Loucy (cell line): ENCODE measurements around the gene ETV5.
A peak's percentile ranks its signal among the peaks of the same experiment; 100 is the strongest.

ENCODE experiments used
- H2AFZ ChIP-seq: fragments of 200-600 bp; sonication (generic); 2 replicates; pipeline ENCODE4 v1.6.0; 2016; ENCODE audit warnings: antibody characterized with exemption, mild to moderate bottlenecking, low read length, moderate library complexity
- H3F3A ChIP-seq: fragments of 200-600 bp; 2 replicates; pipeline ENCODE4 v1.6.0; 2016; ENCODE audit warnings: antibody characterized with exemption, low read depth, mild to moderate bottlenecking
- H3K27me3 ChIP-seq: fragments of 200-600 bp; sonication (generic); 2 replicates; pipeline ENCODE4 v1.6.1; 2014; ENCODE audit warnings: low read length, mild to moderate bottlenecking; ENCODE audit not compliant: insufficient read depth, poor library complexity, severe bottlenecking
- H3K36me3 ChIP-seq: fragments of 200-600 bp; sonication (generic); 2 replicates; pipeline ENCODE4 v1.6.1; 2016; ENCODE audit warnings: low read length; ENCODE audit not compliant: insufficient read depth
- H3K4me1 ChIP-seq: fragments of 200-600 bp; sonication (generic); 2 replicates; pipeline ENCODE4 v1.5.1; 2014; ENCODE audit warnings: low read length, mild to moderate bottlenecking; ENCODE audit not compliant: insufficient read depth, poor library complexity, severe bottlenecking
- H3K4me2 ChIP-seq: fragments of 200-600 bp; sonication (generic); 2 replicates; pipeline ENCODE4 v1.6.0; 2014; ENCODE audit warnings: antibody characterized with exemption, low read length, low read depth, mild to moderate bottlenecking; ENCODE audit not compliant: poor library complexity, severe bottlenecking
- H3K4me3 ChIP-seq: fragments of 200-600 bp; sonication (generic); 2 replicates; pipeline ENCODE4 v1.5.1; 2014; ENCODE audit warnings: low read length, mild to moderate bottlenecking, mixed read lengths; ENCODE audit not compliant: poor library complexity, severe bottlenecking
- H3K79me2 ChIP-seq: fragments of 200-600 bp; sonication (generic); 2 replicates; pipeline ENCODE4 v1.6.1; 2014; ENCODE audit warnings: low read length; ENCODE audit not compliant: insufficient read depth
- H3K9ac ChIP-seq: fragments of 200-600 bp; sonication (generic); 2 replicates; pipeline ENCODE4 v1.6.0; 2014; ENCODE audit warnings: mild to moderate bottlenecking, low read depth, low read length, moderate library complexity; ENCODE audit not compliant: poor library complexity, severe bottlenecking
- H3K9me2 ChIP-seq: fragments of 200-600 bp; sonication (generic); replicated peaks from 2 replicates; pipeline ENCODE4 v1.6.1; 2016; ENCODE audit warnings: low read depth, low read length, mixed read lengths
- H3K9me3 ChIP-seq: fragments of 200-600 bp; sonication (generic); 2 replicates; pipeline ENCODE4 v1.6.1; 2014; ENCODE audit warnings: mild to moderate bottlenecking, antibody characterized with exemption, low read length, low read depth; ENCODE audit not compliant: insufficient read depth
- H4K20me1 ChIP-seq: fragments of 200-600 bp; sonication (generic); 2 replicates; pipeline ENCODE4 v1.6.0; 2014; ENCODE audit warnings: antibody characterized with exemption, low read length, mild to moderate bottlenecking; ENCODE audit not compliant: insufficient read depth, poor library complexity, severe bottlenecking
- EZH2phosphoT487 ChIP-seq: fragments of 200-600 bp; IDR thresholded peaks from 2 replicates; pipeline ENCODE4 v1.6.1; 2018; ENCODE audit warnings: antibody characterized with exemption, mild to moderate bottlenecking, moderate library complexity, borderline replicate concordance
- TF ChIP-seq, protein P1 (sequence below): fragments of 200-600 bp; sonication (generic); conservative IDR thresholded peaks from 2 replicates; pipeline ENCODE4 v1.5.1; 2014; ENCODE audit warnings: mild to moderate bottlenecking, antibody characterized with exemption, low read length

The ETV5 gene

DNA sequence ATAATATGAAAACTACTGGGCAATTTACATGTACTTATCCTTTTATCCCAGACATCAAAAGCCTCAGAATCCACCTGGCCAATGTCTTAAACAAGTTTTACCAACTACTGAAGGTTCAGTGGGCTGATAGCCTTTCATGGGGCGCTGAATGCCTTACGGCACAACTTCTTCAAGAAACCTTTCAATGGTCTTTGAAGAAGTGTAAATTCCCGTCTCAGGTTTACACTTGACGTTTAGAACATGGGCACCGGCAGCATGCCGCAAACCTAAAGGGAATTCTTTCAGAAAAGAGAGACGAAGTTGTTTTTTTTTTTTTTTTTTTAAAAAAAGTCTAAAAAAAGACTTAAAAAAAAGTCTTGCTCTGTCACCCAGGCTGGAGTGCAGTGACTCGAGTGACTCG is 39.7 kb downstream of the ETV5 start:
- no peaks in the 10 kb centered on the region for H3F3A ChIP-seq
- no peaks in the 10 kb centered on the region for H4K20me1 ChIP-seq
- no peaks in the 10 kb centered on the region for H3K9me3 ChIP-seq
- H3K4me2 ChIP-seq: no peak overlapping the region
- H3K4me3 ChIP-seq: no peak overlapping the region
- no peak overlapping the region for H2AFZ ChIP-seq
- H3K27me3 ChIP-seq: no peaks in the 10 kb centered on the region
- H3K4me1 ChIP-seq: peaks cover 54% of the 10 kb centered on the region
- no peak overlapping the region for H3K9ac ChIP-seq
- H3K9me2 ChIP-seq: no peaks in the 10 kb centered on the region
- H3K36me3 ChIP-seq: no peaks in the 10 kb centered on the region
- TF ChIP-seq EZH2phosphoT487: no peak
- TF ChIP-seq, protein P1, sequence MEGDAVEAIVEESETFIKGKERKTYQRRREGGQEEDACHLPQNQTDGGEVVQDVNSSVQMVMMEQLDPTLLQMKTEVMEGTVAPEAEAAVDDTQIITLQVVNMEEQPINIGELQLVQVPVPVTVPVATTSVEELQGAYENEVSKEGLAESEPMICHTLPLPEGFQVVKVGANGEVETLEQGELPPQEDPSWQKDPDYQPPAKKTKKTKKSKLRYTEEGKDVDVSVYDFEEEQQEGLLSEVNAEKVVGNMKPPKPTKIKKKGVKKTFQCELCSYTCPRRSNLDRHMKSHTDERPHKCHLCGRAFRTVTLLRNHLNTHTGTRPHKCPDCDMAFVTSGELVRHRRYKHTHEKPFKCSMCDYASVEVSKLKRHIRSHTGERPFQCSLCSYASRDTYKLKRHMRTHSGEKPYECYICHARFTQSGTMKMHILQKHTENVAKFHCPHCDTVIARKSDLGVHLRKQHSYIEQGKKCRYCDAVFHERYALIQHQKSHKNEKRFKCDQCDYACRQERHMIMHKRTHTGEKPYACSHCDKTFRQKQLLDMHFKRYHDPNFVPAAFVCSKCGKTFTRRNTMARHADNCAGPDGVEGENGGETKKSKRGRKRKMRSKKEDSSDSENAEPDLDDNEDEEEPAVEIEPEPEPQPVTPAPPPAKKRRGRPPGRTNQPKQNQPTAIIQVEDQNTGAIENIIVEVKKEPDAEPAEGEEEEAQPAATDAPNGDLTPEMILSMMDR: no peak
- no peaks in the 10 kb centered on the region for H3K79me2 ChIP-seq

DNA sequence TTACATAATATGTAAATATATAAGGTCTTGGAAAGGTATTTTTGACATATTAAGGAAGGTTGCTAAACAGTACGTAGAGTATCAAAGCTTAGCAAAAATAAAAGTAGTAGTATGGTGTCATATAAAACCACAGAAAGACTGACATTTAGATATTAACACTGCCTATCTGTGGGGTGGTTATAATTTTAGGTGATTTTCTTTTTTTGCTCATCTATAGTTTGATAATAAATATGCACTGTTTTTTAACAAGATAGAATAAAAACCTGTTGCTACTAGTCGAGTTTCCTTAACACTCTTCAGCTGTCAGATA is 40.7 kb downstream of the ETV5 start:
- H3K4me2 ChIP-seq: peak overlapping the region; percentile 49
- H3K9me2 ChIP-seq: no peaks in the 10 kb centered on the region
- H3K36me3 ChIP-seq: no peaks in the 10 kb centered on the region
- no peaks in the 10 kb centered on the region for H4K20me1 ChIP-seq
- H3K9me3 ChIP-seq: no peaks in the 10 kb centered on the region
- H2AFZ ChIP-seq: no peak overlapping the region
- peaks cover 4% of the 10 kb centered on the region; the same call in 1 of the 2 replicates for H3K79me2 ChIP-seq
- no peak overlapping the region for H3K4me3 ChIP-seq
- no peak for TF ChIP-seq EZH2phosphoT487
- TF ChIP-seq, protein P1: no peak
- H3K27me3 ChIP-seq: no peaks in the 10 kb centered on the region
- H3F3A ChIP-seq: no peaks in the 10 kb centered on the region
- peaks cover 64% of the 10 kb centered on the region for H3K4me1 ChIP-seq
- peak overlapping the region; percentile 39 for H3K9ac ChIP-seq

DNA sequence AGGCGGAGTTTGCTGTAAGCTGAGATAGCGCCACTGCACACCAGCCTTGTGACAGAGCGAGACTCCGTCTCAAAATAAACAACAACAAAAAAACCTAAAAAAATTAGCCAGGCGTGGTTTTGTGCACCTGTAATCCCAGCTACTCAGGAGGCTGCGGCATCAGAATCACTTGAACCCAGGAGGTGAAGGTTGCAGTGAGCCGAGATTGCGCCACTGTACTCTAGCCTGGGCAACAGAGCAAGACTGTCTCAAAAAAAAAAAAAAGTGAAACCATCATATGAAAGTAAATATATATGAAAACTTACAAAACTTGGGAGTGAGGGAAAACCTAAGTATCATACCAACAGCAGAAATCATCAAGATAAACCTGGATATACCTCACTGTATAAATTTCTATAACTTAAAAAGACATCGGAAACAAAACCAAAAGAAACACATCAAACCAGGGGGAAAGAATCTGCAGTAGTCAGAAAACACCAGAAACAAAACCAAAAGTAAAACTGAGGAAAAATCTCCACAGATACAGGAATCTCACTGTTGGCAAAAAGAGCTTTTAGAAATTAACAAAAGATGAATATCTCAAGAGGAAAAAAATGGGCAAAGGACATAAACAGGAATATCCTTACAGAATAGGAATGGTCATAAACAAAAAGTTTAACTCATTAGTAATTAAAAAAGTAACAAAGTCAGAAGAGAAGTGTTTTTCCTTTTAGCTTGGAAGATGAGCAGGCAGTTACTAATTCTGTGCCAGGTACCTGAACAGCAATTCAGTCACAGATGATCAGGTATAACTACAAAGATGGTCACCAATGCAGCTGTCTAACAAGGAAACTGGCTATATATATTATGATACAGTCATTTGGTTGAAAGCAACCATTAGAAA is 41.3 kb downstream of the ETV5 start:
- H2AFZ ChIP-seq: no peak overlapping the region

More for the DNA sequence above, 41.3 kb downstream of the ETV5 start:
- Histone ChIP-seq H4K20me1 (no peaks in the 10 kb centered on the region), H3K4me3 (peak overlapping the region; percentile 36), H3K9ac (peak overlapping the region; percentile 26), H3K4me2 (peak overlapping the region; percentile 49), H3K36me3 (no peaks in the 10 kb centered on the region), H3K27me3 (no peaks in the 10 kb centered on the region), H3K4me1 (peaks cover 66% of the 10 kb centered on the region), H3K9me3 (no peaks in the 10 kb centered on the region), H3K9me2 (no peaks in the 10 kb centered on the region), H3K79me2 (peaks cover 6% of the 10 kb centered on the region; the same call in 1 of the 2 replicates), H3F3A (no peaks in the 10 kb centered on the region)
- TF ChIP-seq, protein P1: no peak
- no peak for TF ChIP-seq EZH2phosphoT487
